Loucy (cell line): ENCODE results near the gene SAMSN1.

Experiments
- H2AFZ ChIP-seq: fragments of 200-600 bp; sonication (generic); 2 replicates; pipeline ENCODE4 v1.6.0; 2016; ENCODE audit warnings: antibody characterized with exemption, mild to moderate bottlenecking, low read length, moderate library complexity
- H3F3A ChIP-seq: fragments of 200-600 bp; 2 replicates; pipeline ENCODE4 v1.6.0; 2016; ENCODE audit warnings: antibody characterized with exemption, low read depth, mild to moderate bottlenecking
- H3K27me3 ChIP-seq: fragments of 200-600 bp; sonication (generic); 2 replicates; pipeline ENCODE4 v1.6.1; 2014; ENCODE audit warnings: low read length, mild to moderate bottlenecking; ENCODE audit not compliant: insufficient read depth, poor library complexity, severe bottlenecking
- H3K36me3 ChIP-seq: fragments of 200-600 bp; sonication (generic); 2 replicates; pipeline ENCODE4 v1.6.1; 2016; ENCODE audit warnings: low read length; ENCODE audit not compliant: insufficient read depth
- H3K4me1 ChIP-seq: fragments of 200-600 bp; sonication (generic); 2 replicates; pipeline ENCODE4 v1.5.1; 2014; ENCODE audit warnings: low read length, mild to moderate bottlenecking; ENCODE audit not compliant: insufficient read depth, poor library complexity, severe bottlenecking
- H3K4me2 ChIP-seq: fragments of 200-600 bp; sonication (generic); 2 replicates; pipeline ENCODE4 v1.6.0; 2014; ENCODE audit warnings: antibody characterized with exemption, low read length, low read depth, mild to moderate bottlenecking; ENCODE audit not compliant: poor library complexity, severe bottlenecking
- H3K4me3 ChIP-seq: fragments of 200-600 bp; sonication (generic); 2 replicates; pipeline ENCODE4 v1.5.1; 2014; ENCODE audit warnings: low read length, mild to moderate bottlenecking, mixed read lengths; ENCODE audit not compliant: poor library complexity, severe bottlenecking
- H3K79me2 ChIP-seq: fragments of 200-600 bp; sonication (generic); 2 replicates; pipeline ENCODE4 v1.6.1; 2014; ENCODE audit warnings: low read length; ENCODE audit not compliant: insufficient read depth
- H3K9ac ChIP-seq: fragments of 200-600 bp; sonication (generic); 2 replicates; pipeline ENCODE4 v1.6.0; 2014; ENCODE audit warnings: mild to moderate bottlenecking, low read depth, low read length, moderate library complexity; ENCODE audit not compliant: poor library complexity, severe bottlenecking
- H3K9me2 ChIP-seq: fragments of 200-600 bp; sonication (generic); replicated peaks from 2 replicates; pipeline ENCODE4 v1.6.1; 2016; ENCODE audit warnings: low read depth, low read length, mixed read lengths
- H3K9me3 ChIP-seq: fragments of 200-600 bp; sonication (generic); 2 replicates; pipeline ENCODE4 v1.6.1; 2014; ENCODE audit warnings: mild to moderate bottlenecking, antibody characterized with exemption, low read length, low read depth; ENCODE audit not compliant: insufficient read depth
- H4K20me1 ChIP-seq: fragments of 200-600 bp; sonication (generic); 2 replicates; pipeline ENCODE4 v1.6.0; 2014; ENCODE audit warnings: antibody characterized with exemption, low read length, mild to moderate bottlenecking; ENCODE audit not compliant: insufficient read depth, poor library complexity, severe bottlenecking
- CTCF ChIP-seq: fragments of 200-600 bp; sonication (generic); conservative IDR thresholded peaks from 2 replicates; pipeline ENCODE4 v1.5.1; 2014; ENCODE audit warnings: mild to moderate bottlenecking, antibody characterized with exemption, low read length
- EZH2phosphoT487 ChIP-seq: fragments of 200-600 bp; IDR thresholded peaks from 2 replicates; pipeline ENCODE4 v1.6.1; 2018; ENCODE audit warnings: antibody characterized with exemption, mild to moderate bottlenecking, moderate library complexity, borderline replicate concordance

The SAMSN1 gene

GRCh38 chr21:14526836-14527695 lies 19.0 kb downstream of the SAMSN1 start:
- no peak overlapping the region for H2AFZ ChIP-seq
- H4K20me1 ChIP-seq, result peaks cover 13% of the 10 kb centered on the region
- H3F3A ChIP-seq, result no peaks in the 10 kb centered on the region; the same call in 1 of the 2 replicates
- H3K9me3 ChIP-seq, result no peaks in the 10 kb centered on the region
- H3K9me2 ChIP-seq, result no peaks in the 10 kb centered on the region
- no peaks in the 10 kb centered on the region for H3K27me3 ChIP-seq
- H3K9ac ChIP-seq, result peak overlapping the region; percentile 57
- H3K4me3 ChIP-seq, result peak overlapping the region; percentile 51
- no peak for TF ChIP-seq EZH2phosphoT487
- no peak for TF ChIP-seq CTCF
- peaks cover 96% of the 10 kb centered on the region for H3K79me2 ChIP-seq
- H3K4me1 ChIP-seq, result peaks cover 57% of the 10 kb centered on the region
- peak overlapping the region; percentile 68 for H3K4me2 ChIP-seq
- H3K36me3 ChIP-seq, result no peaks in the 10 kb centered on the region

- peaks cover 5% of the 10 kb centered on the region for H4K20me1 ChIP-seq
- no peaks in the 10 kb centered on the region for H3K9me3 ChIP-seq
- peak overlapping the region; percentile 51 for H3K4me3 ChIP-seq
- H3K36me3 ChIP-seq, result no peaks in the 10 kb centered on the region
- H3K9me2 ChIP-seq, result no peaks in the 10 kb centered on the region
- H3K27me3 ChIP-seq, result no peaks in the 10 kb centered on the region
- TF ChIP-seq CTCF, result no peak
- peaks cover 96% of the 10 kb centered on the region for H3K79me2 ChIP-seq
- H3K4me1 ChIP-seq, result peaks cover 56% of the 10 kb centered on the region
- H3F3A ChIP-seq, result no peaks in the 10 kb centered on the region; the same call in 1 of the 2 replicates
- no peak overlapping the region for H2AFZ ChIP-seq
- peak overlapping the region; percentile 57 for H3K9ac ChIP-seq
- peak overlapping the region; percentile 68 for H3K4me2 ChIP-seq
Measured at GRCh38 chr21:14526199-14526598, 19.9 kb downstream of the SAMSN1 start.

GRCh38 chr21:14523234-14523633 lies 22.9 kb downstream of the SAMSN1 start:
- H3K36me3 ChIP-seq, result peaks cover 10% of the 10 kb centered on the region; the same call in 1 of the 2 replicates
- H3K4me1 ChIP-seq, result peaks cover 70% of the 10 kb centered on the region
- H3K79me2 ChIP-seq, result peaks cover 86% of the 10 kb centered on the region
- H3K4me3 ChIP-seq, result no peak overlapping the region
- H3K9me3 ChIP-seq, result no peaks in the 10 kb centered on the region
- H3K9ac ChIP-seq, result no peak overlapping the region
- peaks cover 5% of the 10 kb centered on the region for H4K20me1 ChIP-seq
- H2AFZ ChIP-seq, result no peak overlapping the region
- H3K27me3 ChIP-seq, result no peaks in the 10 kb centered on the region
- H3K9me2 ChIP-seq, result no peaks in the 10 kb centered on the region
- TF ChIP-seq CTCF, result no peak
- TF ChIP-seq EZH2phosphoT487, result no peak
- peak overlapping the region; percentile 30 for H3K4me2 ChIP-seq
- H3F3A ChIP-seq, result no peaks in the 10 kb centered on the region; the same call in 1 of the 2 replicates
